HepG2 (cell line): ENCODE data around the gene CER1. TPM values are rescaled to one million over a fixed set of nuclear protein-coding genes. Genes with fewer than 3 reads are reported as not detected.

Source experiments
- ATAC-seq: fragments of 200-7000 bp; cut with Tn5 transposase; 3 replicates; pipeline ENCODE4 v1.9.1; 2020; ENCODE audit warnings: mild to moderate bottlenecking, moderate library complexity
- BruUV-seq: library from RNA; stranded (reverse); fragments of 400-500 nt; replicated peaks from 2 replicates; lab custom pipeline; 2021; lab: Mats Ljungman, UMichigan
- CTCF ChIA-PET: fragments of 300-600 bp; formaldehyde crosslinking; extraction: SDS; loops from one replicate; lab custom pipeline; 2021; ENCODE audit warnings: low total read pairs, inconsistent platforms, low intra/inter-chr PET ratio; lab: Yijun Ruan, JAX
- POLR2A ChIA-PET: fragments of 350-600 bp; sonication (Branson Sonifier 250); formaldehyde crosslinking; loops from one replicate; lab custom pipeline; 2020; ENCODE audit warnings: antibody characterized with exemption, inconsistent platforms; lab: Yijun Ruan, JAX
- DNase-seq: peaks from one replicate; pipeline ENCODE4 v3.0.0-alpha.2; 2015; ENCODE audit warnings: low spot score
- FAIRE-seq: peaks from 3 replicates; lab custom pipeline; 2011; peaks lifted over from hg19 to GRCh38; lab: Jason Lieb, UNC
- H2AFZ ChIP-seq: one replicate; pipeline ENCODE4 v1.6.1; 2011; ENCODE audit warnings: low read length, inconsistent platforms
- H3K27ac ChIP-seq: fragments of 300-600 bp; 3 replicates; pipeline ENCODE4 v1.8.0; 2011; ENCODE audit warnings: mixed run types, mild to moderate bottlenecking, mixed read lengths, low read length, inconsistent platforms; ENCODE audit not compliant: insufficient read depth; ENCODE audit errors: extremely low read length
- H3K27me3 ChIP-seq, 2 experiments: fragments of 200-600 bp in 1 of 2; 2 replicates in 1 of 2; 3 replicates in 1 of 2; pipeline versions ENCODE4 v1.6.0 to v1.8.0; 2011; ENCODE audit warnings: low read length in 2 of 2, mild to moderate bottlenecking in 2 of 2, moderate library complexity in 2 of 2, inconsistent platforms in 1 of 2; ENCODE audit not compliant: insufficient read depth in 2 of 2, control insufficient read depth in 1 of 2
- H3K36me3 ChIP-seq, 2 experiments: fragments of 200-600 bp in 1 of 2; replicated peaks in 1 of 2; 2 replicates in 1 of 2; 3 replicates in 1 of 2; pipeline versions ENCODE4 v1.5.1 to v1.8.0; 2011; ENCODE audit warnings: low read length in 2 of 2, inconsistent platforms in 1 of 2; ENCODE audit not compliant: insufficient read depth in 2 of 2, control insufficient read depth in 1 of 2
- H3K4me1 ChIP-seq: 2 replicates; pipeline ENCODE4 v1.5.1; 2012; ENCODE audit warnings: low read length, inconsistent platforms; ENCODE audit not compliant: insufficient read depth
- H3K4me2 ChIP-seq: 2 replicates; pipeline ENCODE4 v1.6.0; 2011; ENCODE audit warnings: low read depth, low read length, inconsistent platforms
- H3K4me3 ChIP-seq, 3 experiments: fragments of 200-600 bp in 1 of 3; sonication (generic), shearing (Covaris generic) in 1 of 3; replicated peaks in 1 of 3; 2 replicates each; pipeline ENCODE4 v1.5.1; 2011 to 2016; ENCODE audit warnings: low read length in 3 of 3, inconsistent platforms in 2 of 3, low read depth in 2 of 3, mild to moderate bottlenecking in 2 of 3, control low read depth in 1 of 3, mixed read lengths in 1 of 3; ENCODE audit not compliant: insufficient read depth in 1 of 3
- H3K79me2 ChIP-seq: one replicate; pipeline ENCODE4 v1.6.1; 2011; ENCODE audit warnings: low read length, inconsistent platforms; ENCODE audit not compliant: insufficient read depth
- H3K9ac ChIP-seq: 2 replicates; pipeline ENCODE4 v1.6.0; 2011; ENCODE audit warnings: mild to moderate bottlenecking, low read depth, low read length, inconsistent platforms; ENCODE audit not compliant: insufficient read depth
- H3K9me3 ChIP-seq: 2 replicates; pipeline ENCODE4 v1.5.1; 2012; ENCODE audit warnings: mild to moderate bottlenecking, low read length
- H4K20me1 ChIP-seq: 2 replicates; pipeline ENCODE4 v1.6.0; 2011; ENCODE audit warnings: inconsistent platforms, mild to moderate bottlenecking, low read length, moderate library complexity; ENCODE audit not compliant: insufficient read depth
- HOMEZ ChIP-seq: IDR thresholded peaks from 2 replicates; pipeline ENCODE4 v1.6.1; 2016; ENCODE audit warnings: low read depth
- PHF20 ChIP-seq: sonication (generic); formaldehyde crosslinking; IDR thresholded peaks from 2 replicates; pipeline ENCODE4 v1.5.0; 2020; ENCODE audit warnings: mild to moderate bottlenecking, missing genetic modification reagents
- SMARCC2 ChIP-seq: fragments of 450-650 bp; IDR thresholded peaks from 2 replicates; pipeline ENCODE4 v1.6.1; 2017; ENCODE audit warnings: antibody characterized with exemption, mild to moderate bottlenecking
- U2AF2 ChIP-seq: fragments of 200-400 bp; formaldehyde crosslinking; IDR thresholded peaks from 2 replicates; pipeline ENCODE4 v1.6.1; 2017; ENCODE audit warnings: low read depth, mild to moderate bottlenecking, low read length
- ZNF225 ChIP-seq: sonication (generic); formaldehyde crosslinking; IDR thresholded peaks from 2 replicates; pipeline ENCODE4 v1.4.0; 2020; ENCODE audit warnings: mild to moderate bottlenecking, missing genetic modification reagents
- ZNF317 ChIP-seq: sonication (generic); formaldehyde crosslinking; IDR thresholded peaks from 2 replicates; pipeline ENCODE4 v1.5.0; 2020; ENCODE audit warnings: mild to moderate bottlenecking, missing genetic modification reagents
- ZNF33A ChIP-seq: sonication (generic); formaldehyde crosslinking; IDR thresholded peaks from 2 replicates; pipeline ENCODE4 v1.5.1; 2020; ENCODE audit warnings: missing genetic modification reagents, mild to moderate bottlenecking, moderate library complexity, borderline replicate concordance
- ZNF460 ChIP-seq: sonication (generic); formaldehyde crosslinking; IDR thresholded peaks from 2 replicates; pipeline ENCODE4 v1.5.1; 2020; ENCODE audit warnings: missing genetic modification reagents, mild to moderate bottlenecking, borderline replicate concordance
- ZNF850 ChIP-seq: sonication (generic); formaldehyde crosslinking; conservative IDR thresholded peaks from 2 replicates; pipeline ENCODE4 v1.9.0; 2021; ENCODE audit warnings: mild to moderate bottlenecking, missing genetic modification reagents
- WGBS: methylation state at CpG from one replicate; pipeline ENCODE4 v1.1.6; 2017; ENCODE audit warnings: low lambda C conversion rate; 5-methylcytosine and 5-hydroxymethylcytosine counted together
- in situ Hi-C: cut with HindIII; loops from 2 replicates; pipeline ENCODE4 v1.10.0; 2017; ENCODE audit warnings: low pct_unique_long_range_greater_than_20kb; ENCODE audit not compliant: extremely low pct_ligation_motif_present
- intact Hi-C: fragments of 100-400 bp; cut with micrococcal nuclease; formaldehyde crosslinking; loops from one replicate; pipeline ENCODE4 v1.10.0; 2022; ENCODE audit not compliant: unreplicated experiment
- polyA plus RNA-seq, 8 experiments: library from polyadenylated mRNA; depleted of rRNA in 3 of 8; stranded (reverse) in 7 of 8; unstranded in 1 of 8; fragments of >200 nt; fragmentation: Illumina TruSeq in 4 of 8; extraction: Trizol in 4 of 8; gene quantifications; 2 replicates each; pipeline versions ENCODE4 v1.2.1 to v1.2.3, GENCODE V29; 2011 to 2016; ENCODE audit warnings: low read depth in 4 of 8, missing spikeins in 1 of 8, mixed read lengths in 1 of 8; ENCODE audit not compliant: insufficient read depth in 1 of 8
- total RNA-seq, 5 experiments: library from RNA; depleted of rRNA; stranded (reverse); fragments of >200 nt; fragmentation: Illumina TruSeq; extraction: Trizol; gene quantifications; 2 replicates each; pipeline ENCODE4 v1.2.3, GENCODE V29; 2016; ENCODE audit warnings: low read depth in 1 of 5
- TF ChIP-seq, protein P1 (sequence below): IDR thresholded peaks from 2 replicates; pipeline ENCODE4 v1.6.1; 2018; ENCODE audit warnings: missing genetic modification reagents

The CER1 gene
- total and polyA plus RNA-seq, 2 of the 13 experiments (the other 11 are each of a cell fraction or from before 2014, with no cell fraction given), result 0.18 TPM; not detected in 1

- TF ChIP-seq, protein P1, sequence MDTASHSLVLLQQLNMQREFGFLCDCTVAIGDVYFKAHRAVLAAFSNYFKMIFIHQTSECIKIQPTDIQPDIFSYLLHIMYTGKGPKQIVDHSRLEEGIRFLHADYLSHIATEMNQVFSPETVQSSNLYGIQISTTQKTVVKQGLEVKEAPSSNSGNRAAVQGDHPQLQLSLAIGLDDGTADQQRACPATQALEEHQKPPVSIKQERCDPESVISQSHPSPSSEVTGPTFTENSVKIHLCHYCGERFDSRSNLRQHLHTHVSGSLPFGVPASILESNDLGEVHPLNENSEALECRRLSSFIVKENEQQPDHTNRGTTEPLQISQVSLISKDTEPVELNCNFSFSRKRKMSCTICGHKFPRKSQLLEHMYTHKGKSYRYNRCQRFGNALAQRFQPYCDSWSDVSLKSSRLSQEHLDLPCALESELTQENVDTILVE (CRISPR knock-in tag), result no peak
- TF ChIP-seq ZNF225 (CRISPR knock-in tag), result no peak
- TF ChIP-seq SMARCC2, result no peak
- TF ChIP-seq ZNF33A, result no peak
- TF ChIP-seq PHF20 (CRISPR knock-in tag), result no peak
- TF ChIP-seq HOMEZ, result no peak
- no peak for TF ChIP-seq U2AF2
These were observed 37.5 kb upstream of the CER1 start (continued) for GRCh38 chr9:14760060-14760459.

DNA sequence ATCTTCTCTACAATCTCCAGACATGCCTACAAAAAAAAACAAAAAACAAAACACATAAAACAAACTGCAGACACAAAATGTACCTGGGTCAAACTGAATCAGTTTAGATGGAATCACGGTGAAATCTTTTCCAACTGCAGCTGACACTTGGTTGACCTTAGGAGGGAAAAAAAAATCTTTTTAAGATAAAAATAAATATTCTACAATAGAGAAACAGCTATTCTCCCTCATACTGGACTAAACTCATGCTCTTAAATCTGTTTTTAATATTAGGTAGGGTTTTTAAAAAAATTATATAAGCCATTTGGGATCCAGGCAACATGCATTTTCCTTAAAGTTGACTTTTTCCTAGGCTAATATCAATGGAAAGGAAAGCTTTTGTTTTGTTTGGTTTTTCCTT lies 33.8 kb upstream of the CER1 start:
- Histone ChIP-seq H4K20me1 (no peaks in the 10 kb centered on the region), H3K9me3 (no peaks in the 10 kb centered on the region), H3K9ac (no peak overlapping the region), H3K4me1 (no peaks in the 10 kb centered on the region), H3K79me2 (no peaks in the 10 kb centered on the region), H3K27me3 (no peaks in the 10 kb centered on the region), H3K36me3 (peaks cover 0 to 68% of the 10 kb centered on the region in 2 experiments; a peak in 4 of 5 replicates), H3K4me3 (no peak overlapping the region), H3K27ac (no peak overlapping the region), H2AFZ (no peak overlapping the region), H3K4me2 (no peak overlapping the region)
- FAIRE-seq (no peak), DNase-seq (no peak), ATAC-seq (no peak)
- CTCF ChIA-PET, result no interaction called here
- BruUV-seq, result no TSS peak
- POLR2A ChIA-PET, result no interaction called here
- intact Hi-C loops, result no loop called here
- WGBS, result 81% methylated on average over 1 of the region's 1 CpG
- TF ChIP-seq ZNF850 (no peak), ZNF317 (CRISPR knock-in tag) (no peak), ZNF460 (CRISPR knock-in tag) (no peak)
- in situ Hi-C loops, result no loop called here
